ENCODE results near the gene DDX41.
"Not testable (repeated sequence)": the region's sequence is repeated elsewhere in the genome, so short reads cannot be mapped to it uniquely, and the experiment has no call there.

The DDX41 gene

GRCh38 chr5:177535125-177535524 lies 18.4 kb upstream of the DDX41 start:
- H3K36me3 ChIP-seq (ENCODE audit: control insufficient read depth, insufficient read depth, low read length, severe bottlenecking): peaks cover 54% of the 10 kb centered on the region
- H3K4me1 ChIP-seq (ENCODE audit: control insufficient read depth, insufficient read depth, low read length): peaks cover 46% of the 10 kb centered on the region
- H3K27me3 ChIP-seq (replicated peaks; ENCODE audit: control insufficient read depth, insufficient read depth, low read length): no peaks in the 10 kb centered on the region
- H3K9me3 ChIP-seq (ENCODE audit: control insufficient read depth, low read length): no peaks in the 10 kb centered on the region
- H3K4me3 ChIP-seq (ENCODE audit: low read length): no peak overlapping the region
- peak overlapping the region; percentile 10 for H3K9ac ChIP-seq (ENCODE audit: low read length)
- DNase-seq (ENCODE audit: low read depth): no peak

DNA sequence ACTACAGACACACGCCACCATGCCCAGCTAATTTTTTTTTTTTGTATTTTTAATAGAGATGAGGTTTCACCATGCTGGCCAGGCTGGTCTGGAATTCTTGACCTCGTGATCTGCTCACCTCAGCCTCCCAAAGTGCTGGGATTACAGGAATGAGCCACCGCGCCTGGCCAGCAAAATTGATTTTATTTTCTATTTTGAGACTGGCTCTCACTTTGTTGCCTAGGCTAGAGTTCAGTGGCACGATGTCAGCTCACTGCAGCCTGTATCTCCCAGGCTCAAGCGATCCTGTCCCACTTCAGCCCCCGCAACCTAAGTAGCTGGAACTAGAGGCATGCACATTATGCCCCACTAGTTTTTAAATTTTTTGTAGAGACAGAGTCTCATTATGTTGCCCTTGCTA lies 17.7 kb upstream of the DDX41 start:
- H3K36me3 ChIP-seq (ENCODE audit: control insufficient read depth, insufficient read depth, low read length, severe bottlenecking): peaks cover 58% of the 10 kb centered on the region

GRCh38 chr5:177531209-177531940 lies 14.6 kb upstream of the DDX41 start:
- peaks cover 12% of the 10 kb centered on the region for H3K4me1 ChIP-seq (ENCODE audit: control insufficient read depth, insufficient read depth, low read length)
- peaks cover 84% of the 10 kb centered on the region for H3K36me3 ChIP-seq (ENCODE audit: control insufficient read depth, insufficient read depth, low read length, severe bottlenecking)
- no peaks in the 10 kb centered on the region for H3K27me3 ChIP-seq (replicated peaks; ENCODE audit: control insufficient read depth, insufficient read depth, low read length)
- H3K4me3 ChIP-seq (ENCODE audit: low read length): no peak overlapping the region
- H3K9me3 ChIP-seq (ENCODE audit: control insufficient read depth, low read length): no peaks in the 10 kb centered on the region
- DNase-seq (ENCODE audit: low read depth): no peak
- H3K9ac ChIP-seq (ENCODE audit: low read length): peak overlapping the region; percentile 14

More for the DNA sequence above, 17.7 kb upstream of the DDX41 start:
- H3K27me3 ChIP-seq (replicated peaks; ENCODE audit: control insufficient read depth, insufficient read depth, low read length); H3K9ac ChIP-seq (ENCODE audit: low read length); DNase-seq (ENCODE audit: low read depth); H3K9me3 ChIP-seq (ENCODE audit: control insufficient read depth, low read length); H3K4me3 ChIP-seq (ENCODE audit: low read length): not testable (repeated sequence)
- peaks cover 42% of the 10 kb centered on the region for H3K4me1 ChIP-seq (ENCODE audit: control insufficient read depth, insufficient read depth, low read length)

- no peak overlapping the region for H3K4me3 ChIP-seq (ENCODE audit: low read length)
- H3K9ac ChIP-seq (ENCODE audit: low read length): peak overlapping the region; percentile 14
- H3K27me3 ChIP-seq (replicated peaks; ENCODE audit: control insufficient read depth, insufficient read depth, low read length): no peaks in the 10 kb centered on the region
- DNase-seq (ENCODE audit: low read depth): no peak
- no peaks in the 10 kb centered on the region for H3K9me3 ChIP-seq (ENCODE audit: control insufficient read depth, low read length)
- peaks cover 84% of the 10 kb centered on the region for H3K36me3 ChIP-seq (ENCODE audit: control insufficient read depth, insufficient read depth, low read length, severe bottlenecking)
- peaks cover 12% of the 10 kb centered on the region for H3K4me1 ChIP-seq (ENCODE audit: control insufficient read depth, insufficient read depth, low read length)
These were observed 13.9 kb upstream of the DDX41 start for GRCh38 chr5:177530638-177531037.

GRCh38 chr5:177529247-177530203 lies 12.8 kb upstream of the DDX41 start:
- H3K9me3 ChIP-seq (ENCODE audit: control insufficient read depth, low read length): no peaks in the 10 kb centered on the region
- DNase-seq (ENCODE audit: low read depth): no peak
- H3K9ac ChIP-seq (ENCODE audit: low read length): peak overlapping the region; percentile 14
- H3K4me1 ChIP-seq (ENCODE audit: control insufficient read depth, insufficient read depth, low read length): peaks cover 12% of the 10 kb centered on the region
- H3K36me3 ChIP-seq (ENCODE audit: control insufficient read depth, insufficient read depth, low read length, severe bottlenecking): peaks cover 86% of the 10 kb centered on the region
- H3K4me3 ChIP-seq (ENCODE audit: low read length): no peak overlapping the region
- no peaks in the 10 kb centered on the region for H3K27me3 ChIP-seq (replicated peaks; ENCODE audit: control insufficient read depth, insufficient read depth, low read length)

- Histone ChIP-seq H3K9me3 (ENCODE audit: control insufficient read depth, low read length) (no peaks in the 10 kb centered on the region), H3K9ac (ENCODE audit: low read length) (no peak overlapping the region), H3K27me3 (replicated peaks; ENCODE audit: control insufficient read depth, insufficient read depth, low read length) (no peaks in the 10 kb centered on the region), H3K36me3 (ENCODE audit: control insufficient read depth, insufficient read depth, low read length, severe bottlenecking) (peaks cover 89% of the 10 kb centered on the region), H3K4me1 (ENCODE audit: control insufficient read depth, insufficient read depth, low read length) (peaks cover 12% of the 10 kb centered on the region), H3K4me3 (ENCODE audit: low read length) (no peak overlapping the region)
- no peak for DNase-seq (ENCODE audit: low read depth)
These were observed 11.9 kb upstream of the DDX41 start for GRCh38 chr5:177528631-177529030.

DNA sequence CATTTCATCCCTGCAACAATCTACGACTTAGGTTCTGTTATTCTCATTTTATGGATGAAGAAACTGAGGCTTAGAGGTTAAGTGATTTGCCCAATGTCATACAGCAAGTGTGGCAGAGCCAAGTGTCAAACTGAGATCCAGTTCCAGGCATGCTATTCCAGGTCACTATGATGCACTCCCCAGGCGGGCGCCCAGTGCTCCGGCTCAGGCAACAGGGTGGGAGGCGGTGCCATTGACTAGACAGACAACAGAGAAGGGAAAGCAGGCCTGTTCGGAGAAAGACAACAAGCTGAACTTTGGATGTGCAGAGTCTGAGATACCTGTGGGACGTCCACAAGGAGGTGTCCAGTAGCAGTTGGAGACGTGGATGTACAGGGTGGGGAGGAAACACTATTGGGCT lies 10.8 kb upstream of the DDX41 start:
- no peak overlapping the region for H3K4me3 ChIP-seq (ENCODE audit: low read length)
- no peak for DNase-seq (ENCODE audit: low read depth)
- no peaks in the 10 kb centered on the region for H3K9me3 ChIP-seq (ENCODE audit: control insufficient read depth, low read length)
- H3K36me3 ChIP-seq (ENCODE audit: control insufficient read depth, insufficient read depth, low read length, severe bottlenecking): peaks cover 89% of the 10 kb centered on the region
- no peak overlapping the region for H3K9ac ChIP-seq (ENCODE audit: low read length)
- peaks cover 12% of the 10 kb centered on the region for H3K4me1 ChIP-seq (ENCODE audit: control insufficient read depth, insufficient read depth, low read length)
- H3K27me3 ChIP-seq (replicated peaks; ENCODE audit: control insufficient read depth, insufficient read depth, low read length): no peaks in the 10 kb centered on the region

GRCh38 chr5:177526791-177527190 lies 10.0 kb upstream of the DDX41 start:
- Histone ChIP-seq H3K9ac (ENCODE audit: low read length) (no peak overlapping the region), H3K4me1 (ENCODE audit: control insufficient read depth, insufficient read depth, low read length) (peaks cover 12% of the 10 kb centered on the region), H3K27me3 (replicated peaks; ENCODE audit: control insufficient read depth, insufficient read depth, low read length) (no peaks in the 10 kb centered on the region), H3K9me3 (ENCODE audit: control insufficient read depth, low read length) (no peaks in the 10 kb centered on the region), H3K4me3 (ENCODE audit: low read length) (no peak overlapping the region), H3K36me3 (ENCODE audit: control insufficient read depth, insufficient read depth, low read length, severe bottlenecking) (peaks cover 89% of the 10 kb centered on the region)
- DNase-seq (ENCODE audit: low read depth): no peak

DNA sequence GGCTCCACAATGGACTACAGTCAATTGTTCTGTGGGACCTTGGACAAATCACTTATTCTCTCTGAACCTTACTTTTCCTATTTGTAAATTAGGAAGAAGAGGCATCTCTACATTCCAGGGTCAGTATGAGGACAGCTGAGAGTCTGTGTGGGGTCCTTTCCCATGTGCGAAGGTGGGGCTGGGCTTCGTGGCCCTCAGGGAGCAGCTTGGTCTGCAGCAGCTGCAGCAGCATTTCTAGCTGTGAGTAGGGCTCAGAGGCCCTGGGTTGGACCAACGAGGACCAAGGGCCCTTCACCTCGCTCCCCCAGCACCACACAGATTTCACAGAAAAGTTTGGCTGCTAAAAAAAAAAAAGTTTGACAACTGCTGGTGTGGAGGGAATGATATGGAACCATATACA lies 9.4 kb upstream of the DDX41 start:
- Histone ChIP-seq H3K36me3 (ENCODE audit: control insufficient read depth, insufficient read depth, low read length, severe bottlenecking) (peaks cover 91% of the 10 kb centered on the region), H3K27me3 (replicated peaks; ENCODE audit: control insufficient read depth, insufficient read depth, low read length) (no peaks in the 10 kb centered on the region), H3K9ac (ENCODE audit: low read length) (no peak overlapping the region), H3K4me1 (ENCODE audit: control insufficient read depth, insufficient read depth, low read length) (peaks cover 12% of the 10 kb centered on the region), H3K4me3 (ENCODE audit: low read length) (no peak overlapping the region), H3K9me3 (ENCODE audit: control insufficient read depth, low read length) (no peaks in the 10 kb centered on the region)
- no peak for DNase-seq (ENCODE audit: low read depth)

DNA sequence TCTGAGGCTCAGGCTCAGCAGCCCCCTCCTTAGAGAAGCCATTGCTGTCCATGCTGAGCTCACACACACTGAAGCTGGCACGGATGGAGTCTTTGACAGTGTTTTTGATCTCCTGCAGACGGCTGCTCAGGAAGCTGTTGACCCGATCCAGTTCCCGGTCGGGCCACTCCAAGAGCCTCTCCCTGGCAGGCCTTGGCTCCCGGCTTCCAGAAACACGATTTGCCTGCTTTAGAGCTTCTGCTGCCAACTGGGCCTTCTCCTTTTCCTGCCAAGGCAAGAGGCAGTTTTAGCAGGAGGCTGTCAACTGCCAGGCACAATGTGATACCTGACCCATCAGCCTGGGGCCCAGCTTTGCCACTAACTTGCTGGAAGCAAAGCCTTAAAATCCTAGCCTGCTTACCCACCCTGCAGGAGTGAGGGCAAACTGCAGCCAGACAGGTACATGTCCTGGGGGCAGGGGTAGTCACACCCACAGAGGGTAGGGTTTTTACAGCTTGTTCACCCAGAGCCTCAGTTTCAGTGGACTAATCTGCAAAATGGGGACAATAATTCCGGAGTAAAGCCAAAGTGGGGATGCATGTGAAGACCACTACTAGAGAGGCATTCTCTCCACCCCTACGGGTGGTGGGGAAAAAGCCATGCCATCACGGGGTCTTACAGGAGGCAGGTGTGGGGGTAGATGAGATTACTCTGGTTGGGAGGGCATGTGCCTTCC lies 8.3 kb upstream of the DDX41 start:
- Histone ChIP-seq H3K9me3 (ENCODE audit: control insufficient read depth, low read length) (no peaks in the 10 kb centered on the region), H3K4me1 (ENCODE audit: control insufficient read depth, insufficient read depth, low read length) (peaks cover 1% of the 10 kb centered on the region), H3K4me3 (ENCODE audit: low read length) (no peak overlapping the region), H3K9ac (ENCODE audit: low read length) (no peak overlapping the region), H3K36me3 (ENCODE audit: control insufficient read depth, insufficient read depth, low read length, severe bottlenecking) (peaks cover 93% of the 10 kb centered on the region), H3K27me3 (replicated peaks; ENCODE audit: control insufficient read depth, insufficient read depth, low read length) (no peaks in the 10 kb centered on the region)
- DNase-seq (ENCODE audit: low read depth): no peak

DNA sequence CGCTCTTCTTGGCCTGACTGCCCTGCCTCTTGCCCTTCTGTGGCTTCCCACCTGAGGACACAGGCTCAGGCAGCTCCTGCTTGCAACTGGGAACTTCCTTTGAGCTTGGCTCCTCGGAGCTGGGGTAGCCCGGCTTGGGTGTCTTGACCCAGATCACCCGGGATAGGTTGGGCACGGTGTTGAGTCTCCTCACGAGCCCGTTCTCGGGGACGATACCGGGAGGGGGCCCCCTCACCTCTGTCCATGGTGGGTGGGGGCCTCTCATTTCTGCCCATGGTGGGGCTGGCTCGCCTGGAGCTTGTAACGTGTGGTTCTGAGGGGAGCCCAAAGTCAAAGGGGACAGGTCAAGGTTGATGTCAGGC lies 7.8 kb upstream of the DDX41 start:
- Histone ChIP-seq H3K9ac (ENCODE audit: low read length) (no peak overlapping the region), H3K4me3 (ENCODE audit: low read length) (no peak overlapping the region), H3K36me3 (ENCODE audit: control insufficient read depth, insufficient read depth, low read length, severe bottlenecking) (peaks cover 96% of the 10 kb centered on the region), H3K4me1 (ENCODE audit: control insufficient read depth, insufficient read depth, low read length) (no peaks in the 10 kb centered on the region), H3K9me3 (ENCODE audit: control insufficient read depth, low read length) (no peaks in the 10 kb centered on the region), H3K27me3 (replicated peaks; ENCODE audit: control insufficient read depth, insufficient read depth, low read length) (no peaks in the 10 kb centered on the region)
- DNase-seq (ENCODE audit: low read depth): no peak
